Measurements from ENCODE around the gene PICK1. TPM values are rescaled to one million over a fixed set of nuclear protein-coding genes. Genes with fewer than 3 reads are reported as not detected.

PICK1 gene
- total RNA-seq, 1 experiment from 2014 or later = 21.3 TPM

- Histone ChIP-seq H3K27me3 (ENCODE audit: control insufficient read depth, insufficient read depth, low read length) (no peaks in the 10 kb centered on the region), H3K27ac (ENCODE audit: low read length) (no peak overlapping the region), H3K4me1 (ENCODE audit: control insufficient read depth, insufficient read depth, low read length) (no peaks in the 10 kb centered on the region), H3K4me3 (ENCODE audit: low read depth in 2 of 2, low read length in 2 of 2) (no peak overlapping the region), H3K36me3 (ENCODE audit: control insufficient read depth, insufficient read depth, low read length) (no peaks in the 10 kb centered on the region), H3K9me3 (ENCODE audit: control insufficient read depth, insufficient read depth, low read depth, low read length) (no peaks in the 10 kb centered on the region)
- intact Hi-C loops (cut with micrococcal nuclease; ENCODE audit: unreplicated experiment) (no loop called here), in situ Hi-C loops (cut with HindIII; ENCODE audit: low pct_unique_long_range_greater_than_20kb, low sequenced_read_pairs) (no loop called here)
- DNase-seq (ENCODE audit: low read depth, low spot score) = no peak
- BruUV-seq (replicated peaks) = no TSS peak
- CTCF ChIA-PET = no interaction called here
- ATAC-seq = no peak
- no peak for TF ChIP-seq SIN3A (IDR thresholded peaks at IDR 0.05; ENCODE audit: borderline replicate concordance, insufficient read depth, low read depth, low read length)
- no peak for TF ChIP-seq POLR2AphosphoS5 (IDR thresholded peaks at IDR 0.05; ENCODE audit: low read depth, low read length)
- TF ChIP-seq REST (IDR thresholded peaks at IDR 0.05; ENCODE audit: insufficient read depth in 1 of 2, low read depth in 2 of 2, low read length in 1 of 2) = no peak
- no peak for TF ChIP-seq TCF7L2 (IDR thresholded peaks at IDR 0.05; ENCODE audit: low read depth, low read length)
- TF ChIP-seq CTCF (IDR thresholded peaks at IDR 0.05) = no peak
- POLR2A ChIA-PET = interaction anchor here (0.5 kb wide), 1 partner anchor 238 kb away, joined by 8 read pairs; no protein-coding TSS in a partner anchor
These were observed 67.2 kb downstream of the PICK1 start for GRCh38 chr22:38124236-38124974.

GRCh38 chr22:38125038-38125610, 67.9 kb downstream of the PICK1 start:
- Histone ChIP-seq H3K4me1 (ENCODE audit: control insufficient read depth, insufficient read depth, low read length) (no peaks in the 10 kb centered on the region), H3K9me3 (ENCODE audit: control insufficient read depth, insufficient read depth, low read depth, low read length) (no peaks in the 10 kb centered on the region), H3K27ac (ENCODE audit: low read length) (no peak overlapping the region), H3K36me3 (ENCODE audit: control insufficient read depth, insufficient read depth, low read length) (no peaks in the 10 kb centered on the region), H3K27me3 (ENCODE audit: control insufficient read depth, insufficient read depth, low read length) (no peaks in the 10 kb centered on the region), H3K4me3 (ENCODE audit: low read depth in 2 of 2, low read length in 2 of 2) (no peak overlapping the region)
- in situ Hi-C loops (cut with HindIII; ENCODE audit: low pct_unique_long_range_greater_than_20kb, low sequenced_read_pairs) = no loop called here
- BruUV-seq (replicated peaks) = no TSS peak
- POLR2A ChIA-PET = no interaction called here
- CTCF ChIA-PET = no interaction called here
- TF ChIP-seq CTCF (IDR thresholded peaks at IDR 0.05) (no peak), TCF7L2 (IDR thresholded peaks at IDR 0.05; ENCODE audit: low read depth, low read length) (no peak), REST (IDR thresholded peaks at IDR 0.05; ENCODE audit: insufficient read depth in 1 of 2, low read depth in 2 of 2, low read length in 1 of 2) (no peak), POLR2AphosphoS5 (IDR thresholded peaks at IDR 0.05; ENCODE audit: low read depth, low read length) (no peak), SIN3A (IDR thresholded peaks at IDR 0.05; ENCODE audit: borderline replicate concordance, insufficient read depth, low read depth, low read length) (no peak)
- intact Hi-C loops (cut with micrococcal nuclease; ENCODE audit: unreplicated experiment) = no loop called here
- no peak for ATAC-seq
- DNase-seq (ENCODE audit: low read depth, low spot score) = no peak
